Retinal pigment epithelial cell (primary cell): ENCODE measurements around the gene NOL6.

Source experiments
- DNase-seq: peaks from one replicate; pipeline ENCODE4 v3.0.0-alpha.2; 2010; ENCODE audit warnings: low read depth
- H3K4me3 ChIP-seq: 2 replicates; pipeline ENCODE4 v1.5.1; 2011; ENCODE audit warnings: mild to moderate bottlenecking, low read length, control low read depth, moderate library complexity
- CTCF ChIP-seq: conservative IDR thresholded peaks from 2 replicates; pipeline ENCODE4 v1.5.1; 2011; ENCODE audit warnings: low read depth, low read length, control low read depth, inconsistent platforms

The NOL6 gene

GRCh38 chr9:33468215-33468730, 5.5 kb downstream of the NOL6 start:
- DNase-seq, result no peak
- no peak overlapping the region for H3K4me3 ChIP-seq
- TF ChIP-seq CTCF, result no peak

GRCh38 chr9:33467526-33467925, 6.2 kb downstream of the NOL6 start:
- H3K4me3 ChIP-seq, result no peak overlapping the region
- no peak for DNase-seq
- TF ChIP-seq CTCF, result no peak

GRCh38 chr9:33466565-33467495, 6.9 kb downstream of the NOL6 start:
- H3K4me3 ChIP-seq, result no peak overlapping the region
- TF ChIP-seq CTCF, result peak; percentile 99
- no peak for DNase-seq

GRCh38 chr9:33465596-33466564, 7.8 kb downstream of the NOL6 start:
- no peak overlapping the region for H3K4me3 ChIP-seq
- no peak for TF ChIP-seq CTCF
- DNase-seq, result no peak

GRCh38 chr9:33465096-33465495, 8.6 kb downstream of the NOL6 start:
- DNase-seq, result no peak
- no peak for TF ChIP-seq CTCF
- H3K4me3 ChIP-seq, result no peak overlapping the region

- no peak for DNase-seq
- H3K4me3 ChIP-seq, result no peak overlapping the region
These were observed 9.6 kb downstream of the NOL6 start for GRCh38 chr9:33464045-33464636.

More at GRCh38 chr9:33464045-33464636, 9.6 kb downstream of the NOL6 start:
- no peak for TF ChIP-seq CTCF
